Measurements from ENCODE around the gene ANK3. TPM values are rescaled to one million over a fixed set of nuclear protein-coding genes. Genes with fewer than 3 reads are reported as not detected.

ANK3 gene
- total RNA-seq, 6 experiments from 2014 or later, result not detected

- DNase-seq, result no peak
- Mint-ChIP-seq H3K27me3 (ENCODE audit: insufficient read depth) (no peaks in the 10 kb centered on the region), H3K27ac (no peak overlapping the region), H3K9me3 (no peaks in the 10 kb centered on the region), H3K36me3 (ENCODE audit: low read depth) (no peaks in the 10 kb centered on the region), H3K4me1 (ENCODE audit: low read depth) (peaks cover 64% of the 10 kb centered on the region), H3K4me3 (no peak overlapping the region)
- TF ChIP-seq CTCF (IDR thresholded peaks at IDR 0.05), result no peak
Measured at GRCh38 chr10:60311821-60312220, 77.9 kb downstream of the ANK3 start.

GRCh38 chr10:60310740-60311139 is 78.9 kb downstream of the ANK3 start:
- no peaks in the 10 kb centered on the region for H3K27me3 Mint-ChIP-seq (ENCODE audit: insufficient read depth)
- no peaks in the 10 kb centered on the region for H3K36me3 Mint-ChIP-seq (ENCODE audit: low read depth)
- H3K9me3 Mint-ChIP-seq, result no peaks in the 10 kb centered on the region
- no peak overlapping the region for H3K4me3 Mint-ChIP-seq
- H3K27ac Mint-ChIP-seq, result no peak overlapping the region
- DNase-seq, result no peak
- peaks cover 69% of the 10 kb centered on the region for H3K4me1 Mint-ChIP-seq (ENCODE audit: low read depth)
- no peak for TF ChIP-seq CTCF (IDR thresholded peaks at IDR 0.05)

GRCh38 chr10:60309891-60310290 is 79.8 kb downstream of the ANK3 start:
- Mint-ChIP-seq H3K27ac (no peak overlapping the region), H3K4me3 (no peak overlapping the region), H3K36me3 (ENCODE audit: low read depth) (no peaks in the 10 kb centered on the region), H3K4me1 (ENCODE audit: low read depth) (peaks cover 69% of the 10 kb centered on the region), H3K27me3 (ENCODE audit: insufficient read depth) (no peaks in the 10 kb centered on the region; the same call in 1 of the 2 replicates), H3K9me3 (no peaks in the 10 kb centered on the region)
- TF ChIP-seq CTCF (IDR thresholded peaks at IDR 0.05), result no peak
- DNase-seq, result no peak

GRCh38 chr10:60309371-60309770 is 80.3 kb downstream of the ANK3 start:
- Mint-ChIP-seq H3K27me3 (ENCODE audit: insufficient read depth) (no peaks in the 10 kb centered on the region; the same call in 1 of the 2 replicates), H3K4me1 (ENCODE audit: low read depth) (peaks cover 69% of the 10 kb centered on the region), H3K36me3 (ENCODE audit: low read depth) (no peaks in the 10 kb centered on the region), H3K4me3 (no peak overlapping the region), H3K9me3 (no peaks in the 10 kb centered on the region), H3K27ac (no peak overlapping the region)
- DNase-seq, result no peak
- TF ChIP-seq CTCF (IDR thresholded peaks at IDR 0.05), result no peak

GRCh38 chr10:60305380-60305892 is 84.2 kb downstream of the ANK3 start:
- no peak for TF ChIP-seq CTCF (IDR thresholded peaks at IDR 0.05)
- Mint-ChIP-seq H3K27ac (peak overlapping the region; percentile 72), H3K36me3 (ENCODE audit: low read depth) (no peaks in the 10 kb centered on the region), H3K4me3 (peak overlapping the region; percentile 61), H3K9me3 (no peaks in the 10 kb centered on the region), H3K4me1 (ENCODE audit: low read depth) (peaks cover 36% of the 10 kb centered on the region), H3K27me3 (ENCODE audit: insufficient read depth) (no peaks in the 10 kb centered on the region; the same call in 1 of the 2 replicates)
- DNase-seq, result peak; percentile 48
